ENCODE results near the gene KNOP1. TPM values are rescaled to one million over a fixed set of nuclear protein-coding genes. Genes with fewer than 3 reads are reported as not detected.
"Not testable (repeated sequence)": the region's sequence is repeated elsewhere in the genome, so short reads cannot be mapped to it uniquely, and the experiment has no call there.

The KNOP1 gene
- total RNA-seq, 2 experiments from 2014 or later, result 16.8 TPM

DNA sequence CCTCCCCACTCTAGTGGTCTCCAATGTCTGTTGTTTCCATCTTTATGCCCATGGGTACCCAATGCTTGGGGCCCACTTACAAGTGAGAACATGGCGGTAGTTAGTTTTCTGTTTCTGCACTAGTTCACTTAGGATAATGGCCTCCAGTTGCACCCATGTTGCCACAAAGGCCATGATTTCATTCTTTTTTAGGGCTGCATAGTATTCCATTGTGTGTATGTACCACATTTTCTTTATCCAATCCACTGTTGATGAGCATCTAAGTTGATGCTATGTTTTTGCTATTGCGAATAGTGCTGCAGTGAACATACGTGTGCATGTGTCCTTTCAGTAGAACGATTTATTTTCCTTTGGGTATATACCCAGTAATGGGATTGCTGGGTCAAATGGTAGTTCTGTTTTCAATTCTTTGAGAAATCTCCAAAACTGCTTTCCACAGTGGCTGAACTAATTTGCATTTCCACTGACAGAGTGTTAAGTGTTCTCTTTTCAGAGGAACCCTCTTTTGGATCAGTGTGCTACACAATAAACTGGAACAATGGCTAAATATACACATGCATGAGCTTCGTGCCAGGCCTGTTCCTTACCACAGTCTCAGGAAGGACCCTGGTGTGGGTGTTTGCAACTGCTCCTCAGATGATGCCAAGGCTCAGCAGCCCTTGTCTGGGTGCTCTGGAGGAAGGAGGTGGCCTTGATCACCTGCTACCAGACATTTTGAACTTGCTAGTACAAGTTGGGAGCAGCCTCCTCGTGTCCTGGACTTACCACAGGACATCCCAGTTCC lies 34.4 kb downstream of the KNOP1 start:
- peaks cover 7% of the 10 kb centered on the region for H3K9me3 Mint-ChIP-seq
- no peaks in the 10 kb centered on the region for H3K27me3 Mint-ChIP-seq
- no peak overlapping the region for H3K27ac Mint-ChIP-seq
- H3K4me3 Mint-ChIP-seq, result no peak overlapping the region
- CTCF ChIA-PET, result interaction anchor here (1.5 kb wide), 1 partner anchor 13 kb away, joined by 4 read pairs; no protein-coding TSS in a partner anchor
- H3K4me1 Mint-ChIP-seq, result peaks cover 7% of the 10 kb centered on the region
- H3K36me3 Mint-ChIP-seq (ENCODE audit: low read depth), result peaks cover 42% of the 10 kb centered on the region
- no peak for DNase-seq
- POLR2A ChIA-PET, result no interaction called here

DNA sequence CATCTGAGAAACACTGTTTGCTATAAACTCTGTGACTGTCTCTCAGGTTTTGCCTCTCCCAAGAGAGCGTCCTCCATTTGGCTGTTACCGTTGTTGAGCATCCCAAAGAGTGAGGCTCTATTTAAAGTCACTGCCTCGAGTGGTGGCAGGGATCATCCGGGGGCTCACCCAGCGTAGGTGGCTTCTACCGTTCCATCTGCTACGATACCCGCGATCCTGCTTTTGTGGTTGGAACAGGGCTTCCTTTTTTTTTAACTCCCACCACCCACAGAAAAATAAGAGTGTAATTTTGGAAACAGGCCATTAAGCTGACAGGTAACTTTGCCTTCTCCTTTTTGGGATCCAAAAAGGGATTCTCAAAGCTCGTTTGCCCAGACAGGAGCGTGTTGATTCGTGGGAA lies 36.4 kb downstream of the KNOP1 start:
- no peak for DNase-seq
- POLR2A ChIA-PET, result no interaction called here
- H3K36me3 Mint-ChIP-seq (ENCODE audit: low read depth), result peaks cover 38% of the 10 kb centered on the region
- CTCF ChIA-PET, result interaction anchor here (1.1 to 2.0 kb wide), 2 partner anchors 9 to 24 kb away, joined by 3 to 4 read pairs; no protein-coding TSS in a partner anchor
- H3K9me3 Mint-ChIP-seq, result peaks cover 7% of the 10 kb centered on the region
- no peaks in the 10 kb centered on the region for H3K27me3 Mint-ChIP-seq
- no peaks in the 10 kb centered on the region for H3K4me1 Mint-ChIP-seq
- no peak overlapping the region for H3K4me3 Mint-ChIP-seq
- H3K27ac Mint-ChIP-seq, result no peak overlapping the region

GRCh38 chr16:19680881-19681340 lies 37.1 kb downstream of the KNOP1 start:
- H3K4me1 Mint-ChIP-seq, result no peaks in the 10 kb centered on the region
- peaks cover 7% of the 10 kb centered on the region for H3K9me3 Mint-ChIP-seq
- H3K27ac Mint-ChIP-seq, result no peak overlapping the region
- CTCF ChIA-PET, result interaction anchor here (1.1 to 2.0 kb wide), 2 partner anchors 10 to 24 kb away, joined by 3 to 4 read pairs; no protein-coding TSS in a partner anchor
- no peak overlapping the region for H3K4me3 Mint-ChIP-seq
- no peak for DNase-seq
- no peaks in the 10 kb centered on the region for H3K27me3 Mint-ChIP-seq
- POLR2A ChIA-PET, result no interaction called here
- H3K36me3 Mint-ChIP-seq (ENCODE audit: low read depth), result peaks cover 35% of the 10 kb centered on the region

DNA sequence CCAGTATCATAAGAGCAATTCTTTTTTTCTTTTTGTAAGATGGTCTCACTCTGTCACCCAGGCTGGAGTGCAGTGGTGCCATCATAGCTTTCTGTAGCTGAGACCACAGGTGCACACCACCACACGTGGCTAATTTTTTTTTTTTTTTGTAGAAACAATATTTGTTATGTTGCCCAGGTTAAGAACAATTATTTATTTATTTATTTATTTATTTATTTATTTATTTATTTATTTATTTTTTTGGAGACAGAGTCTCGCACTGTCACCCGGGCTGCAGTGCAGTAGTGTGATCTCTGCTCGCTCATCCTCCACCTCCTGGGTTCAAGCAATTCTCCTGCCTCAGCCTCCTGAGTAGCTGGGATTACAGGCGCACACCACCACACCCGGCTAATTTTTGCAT lies 38.7 kb downstream of the KNOP1 start:
- DNase-seq, POLR2A ChIA-PET: not testable (repeated sequence)

DNA sequence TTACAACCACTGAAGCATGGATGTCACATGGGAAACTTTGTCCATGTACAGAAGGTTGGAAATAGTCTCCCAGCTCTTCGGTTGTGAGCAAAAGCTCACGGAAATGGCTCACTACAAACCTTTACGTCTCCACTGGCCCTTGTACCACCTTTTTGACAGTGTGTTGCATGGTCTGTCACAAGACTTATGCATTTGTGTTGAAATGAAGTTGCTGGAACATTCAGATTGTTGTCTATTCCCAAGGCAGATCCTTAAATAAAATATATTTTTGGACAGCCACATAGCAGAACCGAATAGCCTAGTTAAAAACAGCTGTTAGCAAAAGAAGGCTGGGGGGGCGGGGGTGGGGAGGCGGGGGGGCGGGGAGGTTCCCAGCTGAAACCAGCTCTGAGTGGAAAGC lies 39.2 kb downstream of the KNOP1 start:
- no peak overlapping the region for H3K4me3 Mint-ChIP-seq
- no peak overlapping the region for H3K27ac Mint-ChIP-seq
- H3K36me3 Mint-ChIP-seq (ENCODE audit: low read depth), result peaks cover 27% of the 10 kb centered on the region
- no peaks in the 10 kb centered on the region for H3K4me1 Mint-ChIP-seq
- no peaks in the 10 kb centered on the region for H3K27me3 Mint-ChIP-seq
- H3K9me3 Mint-ChIP-seq, result peaks cover 4% of the 10 kb centered on the region
- ChIA-PET POLR2A (no interaction called here), CTCF (interaction anchor here (0.6 to 0.8 kb wide), 2 partner anchors 30 to 67 kb away, joined by 3 read pairs; no protein-coding TSS in a partner anchor)
- DNase-seq, result no peak

More for the DNA sequence above, 38.7 kb downstream of the KNOP1 start:
- CTCF ChIA-PET, result interaction anchor here (1.1 kb wide), 1 partner anchor 160 kb away, joined by 6 read pairs; no protein-coding TSS in a partner anchor
- not testable (repeated sequence) for H3K4me3 Mint-ChIP-seq, H3K27me3 Mint-ChIP-seq, H3K9me3 Mint-ChIP-seq, H3K4me1 Mint-ChIP-seq, H3K27ac Mint-ChIP-seq
- H3K36me3 Mint-ChIP-seq (ENCODE audit: low read depth), result peaks cover 31% of the 10 kb centered on the region

GRCh38 chr16:19677402-19677801 lies 40.6 kb downstream of the KNOP1 start:
- H3K27me3 Mint-ChIP-seq, result no peaks in the 10 kb centered on the region
- no peak overlapping the region for H3K27ac Mint-ChIP-seq
- no peaks in the 10 kb centered on the region for H3K9me3 Mint-ChIP-seq
- POLR2A ChIA-PET, result no interaction called here
- CTCF ChIA-PET, result interaction anchor here (0.6 to 1.0 kb wide), 2 partner anchors 10 to 17 kb away, joined by 3 to 4 read pairs; no protein-coding TSS in a partner anchor
- H3K4me3 Mint-ChIP-seq, result no peak overlapping the region
- no peaks in the 10 kb centered on the region for H3K4me1 Mint-ChIP-seq
- peaks cover 15% of the 10 kb centered on the region for H3K36me3 Mint-ChIP-seq (ENCODE audit: low read depth)
- no peak for DNase-seq

- Mint-ChIP-seq H3K27ac (no peak overlapping the region), H3K36me3 (ENCODE audit: low read depth) (peaks cover 10% of the 10 kb centered on the region), H3K27me3 (no peaks in the 10 kb centered on the region), H3K9me3 (no peaks in the 10 kb centered on the region), H3K4me3 (no peak overlapping the region), H3K4me1 (no peaks in the 10 kb centered on the region)
- ChIA-PET POLR2A (no interaction called here), CTCF (no interaction called here)
- DNase-seq, result no peak
Measured at GRCh38 chr16:19674485-19674884, 43.5 kb downstream of the KNOP1 start.

- peaks cover 12% of the 10 kb centered on the region for H3K36me3 Mint-ChIP-seq (ENCODE audit: low read depth)
- H3K4me3 Mint-ChIP-seq, result no peak overlapping the region
- CTCF ChIA-PET, result interaction anchor here (0.9 to 1.1 kb wide), 2 partner anchors 12 to 47 kb away, joined by 3 to 5 read pairs; no protein-coding TSS in a partner anchor
- no peak for DNase-seq
- no peaks in the 10 kb centered on the region for H3K4me1 Mint-ChIP-seq
- POLR2A ChIA-PET, result no interaction called here
- H3K27me3 Mint-ChIP-seq, result no peaks in the 10 kb centered on the region
- H3K9me3 Mint-ChIP-seq, result no peaks in the 10 kb centered on the region
- H3K27ac Mint-ChIP-seq, result no peak overlapping the region
Measured at GRCh38 chr16:19672378-19672777, 45.6 kb downstream of the KNOP1 start.

GRCh38 chr16:19666477-19666876 lies 51.5 kb downstream of the KNOP1 start:
- peaks cover 18% of the 10 kb centered on the region for H3K36me3 Mint-ChIP-seq (ENCODE audit: low read depth)
- DNase-seq, result no peak
- ChIA-PET CTCF (interaction anchor here (0.6 to 1.1 kb wide), 2 partner anchors 21 to 53 kb away, joined by 3 to 4 read pairs; no protein-coding TSS in a partner anchor), POLR2A (no interaction called here)
- no peaks in the 10 kb centered on the region for H3K27me3 Mint-ChIP-seq
- H3K27ac Mint-ChIP-seq, result no peak overlapping the region
- H3K4me3 Mint-ChIP-seq, result no peak overlapping the region
- peaks cover 8% of the 10 kb centered on the region for H3K9me3 Mint-ChIP-seq
- no peaks in the 10 kb centered on the region for H3K4me1 Mint-ChIP-seq

DNA sequence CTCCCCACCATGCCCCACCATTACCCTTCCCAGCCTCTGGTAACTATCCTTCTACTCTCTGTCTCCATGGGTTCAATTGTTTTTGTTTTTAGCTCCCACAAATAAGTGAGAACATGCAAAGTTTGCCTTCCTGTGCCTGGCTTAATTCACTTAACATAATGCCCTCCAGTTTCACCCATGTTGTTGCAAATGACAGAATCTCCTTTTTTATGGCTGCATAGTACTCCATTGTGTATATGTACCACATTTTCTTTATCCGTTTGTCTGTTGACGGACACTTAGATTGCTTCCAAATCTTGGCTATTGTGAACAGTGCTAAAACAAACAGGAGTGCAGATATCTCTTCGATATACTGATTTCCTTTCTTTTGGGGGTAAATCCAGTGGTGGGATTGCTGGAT lies 52.7 kb downstream of the KNOP1 start:
- CTCF ChIA-PET, result interaction anchor here (1.1 kb wide), 1 partner anchor 23 kb away, joined by 4 read pairs; no protein-coding TSS in a partner anchor
- H3K9me3 Mint-ChIP-seq, H3K4me3 Mint-ChIP-seq, H3K27me3 Mint-ChIP-seq, POLR2A ChIA-PET, H3K4me1 Mint-ChIP-seq, H3K27ac Mint-ChIP-seq, DNase-seq: not testable (repeated sequence)
- peaks cover 22% of the 10 kb centered on the region for H3K36me3 Mint-ChIP-seq (ENCODE audit: low read depth)

GRCh38 chr16:19664166-19664565 lies 53.9 kb downstream of the KNOP1 start:
- Mint-ChIP-seq H3K4me3 (no peak overlapping the region), H3K9me3 (peaks cover 9% of the 10 kb centered on the region), H3K27ac (no peak overlapping the region), H3K36me3 (ENCODE audit: low read depth) (peaks cover 21% of the 10 kb centered on the region), H3K27me3 (no peaks in the 10 kb centered on the region), H3K4me1 (no peaks in the 10 kb centered on the region)
- no peak for DNase-seq
- POLR2A ChIA-PET, result no interaction called here
- CTCF ChIA-PET, result interaction anchor here (0.6 kb wide), 1 partner anchor 97 kb away, joined by 5 read pairs; no protein-coding TSS in a partner anchor

DNA sequence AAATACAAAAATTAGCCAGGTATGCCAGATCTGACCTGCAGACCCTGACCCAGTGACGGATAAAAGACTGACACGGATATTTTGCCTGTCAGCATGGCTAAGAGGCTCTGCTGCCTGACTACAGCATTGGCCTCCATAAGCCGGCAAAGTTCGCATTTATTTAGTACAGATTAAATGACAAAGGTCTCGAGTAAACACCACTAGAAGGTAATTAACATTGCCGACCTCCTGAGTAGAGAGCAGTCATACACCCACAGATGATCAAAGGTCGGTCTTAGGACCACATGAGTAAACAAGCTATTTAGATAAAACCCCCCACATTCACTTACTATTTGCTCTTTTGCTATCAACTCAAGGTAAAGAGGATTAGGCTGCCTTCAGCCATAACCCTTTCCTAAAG lies 55.7 kb downstream of the KNOP1 start:
- POLR2A ChIA-PET, result no interaction called here
- H3K4me3 Mint-ChIP-seq, result no peak overlapping the region
- no peak overlapping the region for H3K27ac Mint-ChIP-seq
- no peaks in the 10 kb centered on the region for H3K4me1 Mint-ChIP-seq
- H3K27me3 Mint-ChIP-seq, result no peaks in the 10 kb centered on the region
- peaks cover 9% of the 10 kb centered on the region for H3K9me3 Mint-ChIP-seq
- peaks cover 23% of the 10 kb centered on the region for H3K36me3 Mint-ChIP-seq (ENCODE audit: low read depth)
- no peak for DNase-seq
- CTCF ChIA-PET, result no interaction called here

DNA sequence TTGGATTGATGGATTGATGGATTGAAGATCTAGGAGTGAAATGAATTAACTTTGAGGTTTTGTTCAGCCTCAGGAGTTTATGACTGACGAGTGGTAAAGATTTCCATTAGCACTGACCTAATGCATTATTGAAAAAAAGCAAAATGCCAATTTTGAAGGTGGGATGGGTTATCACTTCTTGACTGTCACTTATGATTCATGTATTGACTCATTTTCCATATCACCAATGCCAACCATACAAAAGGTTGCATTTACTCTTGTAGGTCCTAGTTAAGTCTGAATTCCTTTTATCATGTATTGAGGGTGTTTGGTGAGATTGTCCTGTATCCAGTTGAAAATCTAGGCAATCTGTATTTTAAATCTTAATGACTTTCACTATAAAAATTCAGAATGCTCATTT lies 57.6 kb downstream of the KNOP1 start:
- H3K36me3 Mint-ChIP-seq (ENCODE audit: low read depth), result peaks cover 26% of the 10 kb centered on the region
- H3K9me3 Mint-ChIP-seq, result peaks cover 6% of the 10 kb centered on the region
- no peak overlapping the region for H3K4me3 Mint-ChIP-seq
- CTCF ChIA-PET, result interaction anchor here (1.2 kb wide), 1 partner anchor 12 kb away, joined by 3 read pairs; no protein-coding TSS in a partner anchor
- H3K27me3 Mint-ChIP-seq, result no peaks in the 10 kb centered on the region
- no peaks in the 10 kb centered on the region for H3K4me1 Mint-ChIP-seq
- DNase-seq, result no peak
- POLR2A ChIA-PET, result no interaction called here
- no peak overlapping the region for H3K27ac Mint-ChIP-seq

Data from activated CD4-positive, alpha-beta T cell treated with anti-CD3 and anti-CD28 coated beads, Interleukin-2, amount 10 ng/mL, durations not matched to agents 7 days and 5 days (primary cell).